ENCODE measurements around the gene CR2. TPM values are rescaled to one million over a fixed set of nuclear protein-coding genes. Genes with fewer than 3 reads are reported as not detected.

The CR2 gene
- total and polyA plus RNA-seq, 4 donors: 0.05 to 0.36 (median 0.14) TPM; not detected in 1

- Histone ChIP-seq H3K9me3 (ENCODE audit: control insufficient read depth in 4 of 4, low read length in 3 of 4) (no peaks in the 10 kb centered on the region), H3K36me3 (ENCODE audit: control insufficient read depth in 4 of 4, insufficient read depth in 3 of 4, low read depth in 1 of 4, low read length in 3 of 4) (no peaks in the 10 kb centered on the region), H3K27ac (ENCODE audit: low read depth in 1 of 2, low read length in 2 of 2) (no peak overlapping the region), H3K27me3 (ENCODE audit: control insufficient read depth in 4 of 4, insufficient read depth in 4 of 4, low read length in 3 of 4) (peaks cover 0 to 3% (median under 1%) of the 10 kb centered on the region in 4 donors), H3K9ac (ENCODE audit: low read depth in 1 of 2, low read length in 2 of 2) (no peak overlapping the region), H3K4me3 (ENCODE audit: low read depth in 1 of 3, low read length in 3 of 3) (no peak overlapping the region), H3K4me1 (ENCODE audit: control insufficient read depth in 4 of 4, insufficient read depth in 4 of 4, low read length in 3 of 4) (no peaks in the 10 kb centered on the region)
- no peak for DNase-seq (ENCODE audit: low spot score)
- TF ChIP-seq YY1 (IDR thresholded peaks at IDR 0.05) (no peak), EGR1 (IDR thresholded peaks at IDR 0.05; ENCODE audit: low read depth in 2 of 2) (no peak), CTCF (IDR thresholded peaks at IDR 0.05; ENCODE audit: low read depth, low read length, missing input control) (no peak), MAX (IDR thresholded peaks at IDR 0.05) (no peak), FOXA2 (IDR thresholded peaks at IDR 0.05) (no peak), SP1 (IDR thresholded peaks at IDR 0.05) (no peak), GABPA (IDR thresholded peaks at IDR 0.05 in 1 of 2, conservative IDR thresholded peaks at IDR 0.05 in 1 of 2) (no peak), ATF3 (IDR thresholded peaks at IDR 0.05) (no peak), RAD21 (IDR thresholded peaks at IDR 0.05) (no peak), HNF4G (IDR thresholded peaks at IDR 0.05) (no peak), JUND (IDR thresholded peaks at IDR 0.05) (no peak), RXRA (IDR thresholded peaks at IDR 0.05) (no peak), REST (IDR thresholded peaks at IDR 0.05) (no peak), FOXA1 (IDR thresholded peaks at IDR 0.05) (no peak), TAF1 (conservative IDR thresholded peaks at IDR 0.05) (no peak)
Observed at GRCh38 chr1:207462535-207462934, 8.4 kb downstream of the CR2 start.

GRCh38 chr1:207463021-207463420 is 8.9 kb downstream of the CR2 start:
- DNase-seq (ENCODE audit: low spot score): no peak
- Histone ChIP-seq H3K9ac (ENCODE audit: low read depth in 1 of 2, low read length in 2 of 2) (no peak overlapping the region), H3K9me3 (ENCODE audit: control insufficient read depth in 4 of 4, low read length in 3 of 4) (no peaks in the 10 kb centered on the region), H3K36me3 (ENCODE audit: control insufficient read depth in 4 of 4, insufficient read depth in 3 of 4, low read depth in 1 of 4, low read length in 3 of 4) (no peaks in the 10 kb centered on the region), H3K4me3 (ENCODE audit: low read depth in 1 of 3, low read length in 3 of 3) (no peak overlapping the region), H3K4me1 (ENCODE audit: control insufficient read depth in 4 of 4, insufficient read depth in 4 of 4, low read length in 3 of 4) (no peaks in the 10 kb centered on the region), H3K27ac (ENCODE audit: low read depth in 1 of 2, low read length in 2 of 2) (no peak overlapping the region), H3K27me3 (ENCODE audit: control insufficient read depth in 4 of 4, insufficient read depth in 4 of 4, low read length in 3 of 4) (peaks cover 0 to 3% (median under 1%) of the 10 kb centered on the region in 4 donors)
- TF ChIP-seq JUND (IDR thresholded peaks at IDR 0.05) (no peak), CTCF (IDR thresholded peaks at IDR 0.05; ENCODE audit: low read depth, low read length, missing input control) (no peak), HNF4G (IDR thresholded peaks at IDR 0.05) (no peak), TAF1 (conservative IDR thresholded peaks at IDR 0.05) (no peak), RXRA (IDR thresholded peaks at IDR 0.05) (no peak), FOXA2 (IDR thresholded peaks at IDR 0.05) (no peak), ATF3 (IDR thresholded peaks at IDR 0.05) (no peak), SP1 (IDR thresholded peaks at IDR 0.05) (no peak), RAD21 (IDR thresholded peaks at IDR 0.05) (no peak)

All from liver (tissue), 9 donors.